H1 (cell line): ENCODE measurements around the gene PIP5K1B. TPM values are rescaled to one million over a fixed set of nuclear protein-coding genes. Genes with fewer than 3 reads are reported as not detected.

Experiments
- CTCF ChIA-PET: fragments of 300-600 bp; sonication (Branson Sonifier 250); formaldehyde crosslinking; loops from one replicate; lab custom pipeline; 2021; ENCODE audit not compliant: partially characterized antibody; lab: Charles Lee
- POLR2A ChIA-PET: fragments of 300-600 bp; sonication (Branson Sonifier 250); formaldehyde crosslinking; loops from one replicate; lab custom pipeline; 2021; ENCODE audit warnings: inconsistent platforms; ENCODE audit not compliant: partially characterized antibody; lab: Charles Lee
- DNase-seq, 2 experiments: peaks; one replicate each; pipeline versions ENCODE4 v3.0.0 to v3.0.0-alpha.2; 2010 to 2022; ENCODE audit warnings: low spot score in 2 of 2, low read depth in 1 of 2, mixed read lengths in 1 of 2
- FAIRE-seq: peaks from 2 replicates; lab custom pipeline; 2011; peaks lifted over from hg19 to GRCh38; lab: Jason Lieb, UNC
- H2AFZ ChIP-seq: 2 replicates; pipeline ENCODE4 v1.8.1; 2012; ENCODE audit warnings: low read length, inconsistent platforms
- H2AK5ac ChIP-seq: 2 replicates; pipeline ENCODE4 v1.6.1; 2013; ENCODE audit warnings: low read depth, low read length
- H2BK120ac ChIP-seq: replicated peaks from 2 replicates; pipeline ENCODE3; 2013; ENCODE audit warnings: low read depth, low read length, inconsistent platforms
- H2BK12ac ChIP-seq: 2 replicates; pipeline ENCODE4 v1.6.1; 2013; ENCODE audit warnings: low read depth, low read length
- H2BK15ac ChIP-seq: 2 replicates; pipeline ENCODE4 v1.6.1; 2013; ENCODE audit warnings: low read length
- H2BK20ac ChIP-seq: 2 replicates; pipeline ENCODE4 v1.6.1; 2013; ENCODE audit warnings: low read length
- H2BK5ac ChIP-seq: 2 replicates; pipeline ENCODE4 v1.6.1; 2013; ENCODE audit warnings: low read depth, low read length
- H3K14ac ChIP-seq: 2 replicates; pipeline ENCODE4 v1.6.1; 2013; ENCODE audit warnings: inconsistent platforms; ENCODE audit not compliant: insufficient read length
- H3K18ac ChIP-seq: 2 replicates; pipeline ENCODE4 v1.6.1; 2013; ENCODE audit warnings: low read length; ENCODE audit errors: extremely low read depth
- H3K23ac ChIP-seq: 2 replicates; pipeline ENCODE4 v1.6.1; 2013; ENCODE audit warnings: inconsistent platforms; ENCODE audit not compliant: insufficient read length
- H3K23me2 ChIP-seq: 2 replicates; pipeline ENCODE4 v1.6.1; 2013; ENCODE audit warnings: low read depth, low read length
- H3K27ac ChIP-seq: 2 replicates; pipeline ENCODE4 v1.6.1; 2011; ENCODE audit warnings: low read depth, low read length, inconsistent platforms
- H3K27me3 ChIP-seq, 4 experiments: replicated peaks in 1 of 4; 1 replicate in 1 of 4; 2 replicates in 3 of 4; pipeline versions ENCODE4 v1.6.1 to v1.8.1; 2011 to 2013; ENCODE audit warnings: low read length in 3 of 4, mild to moderate bottlenecking in 3 of 4, inconsistent platforms in 2 of 4, mixed read lengths in 2 of 4, moderate library complexity in 1 of 4; ENCODE audit not compliant: control insufficient read depth in 3 of 4, insufficient read depth in 3 of 4; ENCODE audit errors: extremely low read depth in 1 of 4
- H3K36me3 ChIP-seq, 4 experiments: 2 replicates each; pipeline versions ENCODE4 v1.6.1 to v1.8.1; 2011 to 2013; ENCODE audit warnings: mild to moderate bottlenecking in 4 of 4, low read length in 3 of 4, moderate library complexity in 2 of 4, control low read depth in 1 of 4, inconsistent platforms in 1 of 4; ENCODE audit not compliant: insufficient read depth in 4 of 4, control insufficient read depth in 2 of 4
- H3K4ac ChIP-seq: replicated peaks from 2 replicates; pipeline ENCODE3; 2013; ENCODE audit warnings: low read length, low read depth, mixed read lengths, inconsistent platforms; ENCODE audit not compliant: insufficient read length
- H3K4me1 ChIP-seq, 4 experiments: replicated peaks in 1 of 4; 1 replicate in 1 of 4; 2 replicates in 3 of 4; pipeline versions ENCODE4 v1.6.1 to v1.8.1; 2011 to 2013; ENCODE audit warnings: low read length in 3 of 4, inconsistent platforms in 2 of 4, mixed read lengths in 1 of 4; ENCODE audit not compliant: insufficient read depth in 4 of 4, control insufficient read depth in 3 of 4
- H3K4me2 ChIP-seq, 2 experiments: 2 replicates each; pipeline versions ENCODE4 v1.6.1 to v1.8.1; 2011 to 2013; ENCODE audit warnings: low read depth in 2 of 2, low read length in 2 of 2, control low read depth in 1 of 2, inconsistent platforms in 1 of 2, mild to moderate bottlenecking in 1 of 2; ENCODE audit not compliant: insufficient read depth in 1 of 2
- H3K4me3 ChIP-seq, 4 experiments: fragments of 200-600, 300-600 bp in 1 of 4; sonication (generic), shearing (Covaris generic), sonication (Bioruptor Twin) in 1 of 4; 2 replicates each; pipeline versions ENCODE4 v1.5.1 to v1.8.1; 2011 to 2016; ENCODE audit warnings: low read length in 4 of 4, low read depth in 3 of 4, control low read depth in 2 of 4, inconsistent platforms in 2 of 4, mild to moderate bottlenecking in 2 of 4, mixed read lengths in 1 of 4, moderate library complexity in 1 of 4; ENCODE audit not compliant: insufficient read depth in 2 of 4; ENCODE audit errors: extremely low read depth in 1 of 4
- H3K56ac ChIP-seq: replicated peaks from 2 replicates; pipeline ENCODE3; 2013; ENCODE audit warnings: low read depth, mild to moderate bottlenecking, mixed read lengths, low read length, inconsistent platforms; ENCODE audit not compliant: insufficient read length
- H3K79me1 ChIP-seq: 2 replicates; pipeline ENCODE4 v1.6.1; 2013; ENCODE audit warnings: low read depth, low read length, control low read depth
- H3K79me2 ChIP-seq, 2 experiments: 2 replicates each; pipeline versions ENCODE4 v1.6.1 to v1.8.1; 2012 to 2013; ENCODE audit warnings: low read length in 2 of 2, mild to moderate bottlenecking in 2 of 2, inconsistent platforms in 1 of 2; ENCODE audit not compliant: insufficient read depth in 2 of 2, control insufficient read depth in 1 of 2
- H3K9ac ChIP-seq, 4 experiments: replicated peaks in 1 of 4; 1 replicate in 1 of 4; 2 replicates in 3 of 4; pipeline versions ENCODE4 v1.6.1 to v1.8.1; 2011 to 2013; ENCODE audit warnings: low read depth in 3 of 4, low read length in 3 of 4, control low read depth in 2 of 4, mild to moderate bottlenecking in 2 of 4, moderate library complexity in 2 of 4, inconsistent platforms in 1 of 4; ENCODE audit errors: extremely low read depth in 1 of 4
- H3K9me3 ChIP-seq, 2 experiments: 2 replicates each; pipeline versions ENCODE4 v1.6.1 to v1.8.1; 2012 to 2013; ENCODE audit warnings: mild to moderate bottlenecking in 2 of 2, moderate library complexity in 2 of 2, control low read depth in 1 of 2, inconsistent platforms in 1 of 2, low read depth in 1 of 2, low read length in 1 of 2, mixed read lengths in 1 of 2; ENCODE audit not compliant: insufficient read depth in 2 of 2
- H4K20me1 ChIP-seq, 2 experiments: replicated peaks in 1 of 2; 2 replicates each; pipeline versions ENCODE3 to v1.8.1; 2011 to 2013; ENCODE audit warnings: inconsistent platforms in 2 of 2, low read length in 2 of 2, mild to moderate bottlenecking in 1 of 2; ENCODE audit not compliant: insufficient read depth in 2 of 2, control insufficient read depth in 1 of 2
- H4K5ac ChIP-seq: 2 replicates; pipeline ENCODE4 v1.6.1; 2013; ENCODE audit warnings: low read length, low read depth, mixed read lengths, inconsistent platforms; ENCODE audit not compliant: insufficient read length
- H4K8ac ChIP-seq: 2 replicates; pipeline ENCODE4 v1.8.0; 2013; ENCODE audit warnings: mild to moderate bottlenecking, moderate library complexity, low read length, inconsistent platforms; ENCODE audit not compliant: insufficient read depth; ENCODE audit errors: extremely low read depth
- H4K91ac ChIP-seq: replicated peaks from 2 replicates; pipeline ENCODE3; 2013; ENCODE audit warnings: low read length, mixed read lengths, inconsistent platforms; ENCODE audit not compliant: insufficient read length
- CHD2 ChIP-seq: IDR thresholded peaks from 2 replicates; pipeline ENCODE4 v1.6.1; 2012; ENCODE audit warnings: low read length, improper control_type of control experiment
- POLR2AphosphoS5 ChIP-seq: IDR thresholded peaks from 2 replicates; pipeline ENCODE4 v1.6.1; 2011; ENCODE audit warnings: low read depth, low read length
- polyA plus RNA-seq, 7 experiments: library from polyadenylated mRNA; depleted of rRNA in 3 of 7; stranded (reverse) in 5 of 7; unstranded in 2 of 7; fragments of >200 nt in 5 of 7; fragments of 200-250 nt in 2 of 7; gene quantifications; 1 replicate in 5 of 7; 2 replicates in 1 of 7; 4 replicates in 1 of 7; pipeline versions ENCODE4 v1.2.1 to v1.2.3, GENCODE V29; 2011 to 2013; ENCODE audit warnings: missing spikeins in 2 of 7, mixed read lengths in 2 of 7
- total RNA-seq: library from RNA; stranded (reverse); fragmentation: NEBNext Ultra II Directional; extraction: Animal tissue kit (Norgen Biotek cat#: 25700); gene quantifications from 2 replicates; pipeline ENCODE4 v1.2.1, GENCODE V29; 2021

PIP5K1B gene
- total and polyA plus RNA-seq, 2 of the 8 experiments (the other 6 are each of a cell fraction or from before 2014, with no cell fraction given): 4.7 to 7.7 TPM

GRCh38 chr9:68664036-68664435 is 41.0 kb upstream of the PIP5K1B start:
- H3K4me3 ChIP-seq: no peak overlapping the region
- no peak overlapping the region for H2BK120ac ChIP-seq
- DNase-seq: no peak
- no peak for FAIRE-seq
- H2AK5ac ChIP-seq: no peak overlapping the region
- TF ChIP-seq CHD2 (no peak), POLR2AphosphoS5 (no peak)
- TF ChIP-seq, all 59 proteins: peak for 0
- Histone ChIP-seq H3K23me2 (no peaks in the 10 kb centered on the region), H3K36me3 (no peaks in the 10 kb centered on the region), H3K4me2 (no peak overlapping the region), H3K79me1 (no peaks in the 10 kb centered on the region), H2AFZ (no peak overlapping the region), H4K91ac (no peak overlapping the region), H4K5ac (no peak overlapping the region), H2BK20ac (no peak overlapping the region), H3K27me3 (no peaks in the 10 kb centered on the region), H3K4me1 (peaks cover 0 to 13% (median 5%) of the 10 kb centered on the region in 4 experiments; a peak in 5 of 7 replicates), H3K27ac (no peak overlapping the region), H3K14ac (no peak overlapping the region), H3K9ac (no peak overlapping the region), H3K56ac (no peak overlapping the region), H3K23ac (no peak overlapping the region), H2BK5ac (no peak overlapping the region), H3K9me3 (no peaks in the 10 kb centered on the region), H4K20me1 (no peaks in the 10 kb centered on the region), H3K4ac (no peak overlapping the region), H2BK15ac (no peak overlapping the region), H2BK12ac (no peak overlapping the region), H3K79me2 (no peaks in the 10 kb centered on the region), H4K8ac (no peak overlapping the region), H3K18ac (no peak overlapping the region)
- POLR2A ChIA-PET: no interaction called here
- CTCF ChIA-PET: no interaction called here
